ENCODE measurements around the gene P3H3.

Gene P3H3

GRCh38 chr12:6826125-6826733, 2.0 kb upstream of the P3H3 start:
- no peak for DNase-seq (ENCODE audit: low read depth, low spot score)
- no peak overlapping the region for H3K27ac ChIP-seq

GRCh38 chr12:6826734-6827436, 1.3 kb upstream of the P3H3 start:
- no peak for DNase-seq (ENCODE audit: low read depth, low spot score)
- H3K27ac ChIP-seq: no peak overlapping the region

DNA sequence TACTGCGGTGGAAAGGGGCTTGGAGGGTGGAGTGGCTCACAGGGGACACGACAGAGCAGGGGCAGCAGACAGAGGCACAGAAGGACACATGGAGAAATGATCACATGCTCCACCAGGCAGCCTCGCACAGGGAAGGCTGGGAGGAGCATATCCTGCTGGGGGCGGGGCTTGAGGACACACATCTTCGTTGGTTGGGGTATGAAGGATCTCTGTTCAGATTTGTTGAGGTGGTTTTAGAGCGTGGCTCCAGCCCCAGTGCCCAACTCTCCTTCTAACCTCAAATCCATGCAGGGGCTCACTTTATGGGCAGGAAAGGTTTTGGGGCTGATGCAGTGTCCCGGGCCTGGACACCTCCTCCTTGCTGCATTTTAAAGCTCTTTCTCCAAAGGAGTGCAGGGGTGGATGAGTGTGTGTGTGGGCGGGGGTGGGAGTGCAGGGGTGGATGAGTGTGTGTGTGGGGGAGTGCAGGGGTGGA, 733 bp upstream of the P3H3 start:
- DNase-seq (ENCODE audit: low read depth, low spot score): no peak
- H3K27ac ChIP-seq: no peak overlapping the region

GRCh38 chr12:6828781-6829535, 751 bp downstream of the P3H3 start:
- H3K27ac ChIP-seq: peak overlapping the region; percentile 29
- no peak for DNase-seq (ENCODE audit: low read depth, low spot score)

DNA sequence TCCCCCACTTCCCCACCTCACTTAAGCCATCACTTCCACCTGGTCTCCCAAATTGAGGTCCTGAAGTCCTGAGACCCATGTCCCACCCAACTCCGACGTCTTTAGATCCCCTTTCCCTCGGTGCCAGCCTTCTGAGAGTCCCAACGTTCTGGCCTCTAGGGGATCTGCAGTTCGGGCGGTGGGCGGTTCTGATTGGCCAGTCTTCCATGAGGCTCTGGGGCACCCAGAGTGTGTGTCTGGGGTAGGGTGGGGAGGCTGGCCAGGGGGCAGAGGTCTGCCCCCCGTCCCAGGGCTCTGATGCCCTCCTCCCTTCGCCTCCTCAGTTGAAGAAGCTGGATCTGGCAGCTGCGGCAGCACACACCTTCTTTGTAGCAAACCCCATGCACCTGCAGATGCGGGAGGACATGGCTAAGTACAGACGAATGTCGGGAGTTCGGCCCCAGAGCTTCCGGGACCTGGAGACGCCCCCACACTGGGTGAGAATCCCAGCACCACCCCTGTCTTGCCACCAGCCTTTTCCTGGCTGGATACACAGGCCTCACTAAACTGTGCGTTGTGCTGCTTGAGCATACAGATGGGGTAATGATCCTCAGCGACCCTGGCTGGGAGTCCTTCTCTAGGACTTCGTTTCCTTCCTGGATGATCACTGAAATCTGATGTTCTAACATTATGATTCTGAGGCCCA, 1.5 kb downstream of the P3H3 start:
- DNase-seq (ENCODE audit: low read depth, low spot score): no peak
- H3K27ac ChIP-seq: peak overlapping the region; percentile 29

GRCh38 chr12:6830286-6830890, 2.2 kb downstream of the P3H3 start:
- no peak overlapping the region for H3K27ac ChIP-seq
- DNase-seq (ENCODE audit: low read depth, low spot score): no peak

GRCh38 chr12:6830999-6831398, 2.8 kb downstream of the P3H3 start:
- DNase-seq (ENCODE audit: low read depth, low spot score): no peak
- no peak overlapping the region for H3K27ac ChIP-seq

DNA sequence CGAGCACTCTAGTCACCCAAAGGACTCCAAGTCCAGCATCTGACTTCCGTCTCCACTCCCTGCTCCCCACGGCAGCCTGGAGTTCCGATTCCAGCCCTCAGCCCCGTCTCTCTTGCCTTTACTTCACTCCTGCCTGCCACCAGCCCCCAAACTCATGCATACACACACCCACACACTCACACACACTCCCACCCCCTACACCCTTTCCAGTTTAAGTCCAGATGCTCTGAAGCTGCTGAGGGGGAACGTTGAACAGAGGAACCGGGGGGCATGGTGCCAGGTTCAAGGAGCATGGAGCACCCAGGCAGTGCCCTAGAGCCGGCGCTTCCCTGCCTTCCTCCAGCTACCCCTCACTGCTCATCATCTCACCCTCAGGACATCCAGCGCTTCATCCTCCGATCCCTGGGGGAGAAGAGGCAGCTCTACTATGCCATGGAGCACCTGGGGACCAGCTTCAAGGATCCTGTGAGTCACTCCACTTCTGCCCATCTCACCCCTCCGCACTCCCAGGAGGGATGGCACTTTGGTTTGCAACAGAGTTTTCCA, 3.3 kb downstream of the P3H3 start:
- no peak overlapping the region for H3K27ac ChIP-seq
- no peak for DNase-seq (ENCODE audit: low read depth, low spot score)

DNA sequence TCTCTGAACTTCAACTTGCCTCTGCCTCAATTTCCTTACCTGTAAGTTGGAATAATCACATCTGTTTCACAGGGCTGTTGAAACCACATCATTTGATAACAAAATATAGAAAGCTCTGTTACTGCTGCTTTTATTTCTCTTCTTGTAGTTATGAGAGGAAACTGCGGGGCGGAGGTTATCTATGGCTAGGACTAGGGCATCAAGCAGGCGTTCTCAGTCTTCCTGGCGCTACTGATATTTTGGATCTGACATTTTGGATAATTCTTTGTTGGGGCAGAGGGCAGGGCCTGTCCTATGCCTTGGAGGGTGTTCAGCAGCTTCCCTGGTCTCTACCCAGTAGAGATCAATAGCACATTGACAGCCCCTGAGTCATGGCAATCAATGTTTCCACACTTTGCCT, 3.9 kb downstream of the P3H3 start:
- H3K27ac ChIP-seq: no peak overlapping the region
- DNase-seq (ENCODE audit: low read depth, low spot score): no peak

DNA sequence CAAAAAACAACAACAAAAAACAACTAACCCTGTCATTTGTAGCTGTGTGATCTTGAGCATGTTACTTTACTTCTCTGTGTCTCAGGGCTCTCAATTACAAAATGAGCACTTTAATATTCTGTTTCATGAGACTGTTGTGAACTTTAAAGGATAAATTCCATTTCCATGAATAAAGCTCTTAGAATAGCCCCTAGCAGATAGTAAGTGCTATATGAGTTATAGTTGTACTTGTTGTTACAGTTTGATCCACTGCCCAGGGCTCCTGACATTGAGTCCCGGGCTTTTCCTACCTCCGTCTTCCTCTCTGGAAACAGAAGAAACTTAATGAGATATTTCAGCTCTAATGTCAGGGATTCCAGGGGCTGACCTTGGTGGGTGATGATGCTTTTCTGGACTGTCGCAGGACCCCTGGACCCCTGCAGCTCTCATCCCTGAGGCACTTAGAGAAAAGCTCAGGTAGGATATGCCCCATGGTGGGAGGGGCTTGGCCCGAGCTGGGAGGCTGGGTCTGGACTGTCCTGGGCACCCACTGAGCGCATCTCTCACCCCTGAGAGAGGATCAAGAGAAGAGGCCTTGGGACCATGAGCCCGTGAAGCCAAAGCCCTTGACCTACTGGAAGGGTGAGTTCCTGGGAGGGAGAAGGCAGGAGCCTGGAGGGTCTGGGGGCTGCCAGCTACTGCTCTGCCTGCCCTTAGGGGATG, 5.1 kb downstream of the P3H3 start:
- H3K27ac ChIP-seq: no peak overlapping the region
- DNase-seq (ENCODE audit: low read depth, low spot score): no peak

- no peak overlapping the region for H3K27ac ChIP-seq
- no peak for DNase-seq (ENCODE audit: low read depth, low spot score)
These were observed 6.0 kb downstream of the P3H3 start for GRCh38 chr12:6834254-6834653.

DNA sequence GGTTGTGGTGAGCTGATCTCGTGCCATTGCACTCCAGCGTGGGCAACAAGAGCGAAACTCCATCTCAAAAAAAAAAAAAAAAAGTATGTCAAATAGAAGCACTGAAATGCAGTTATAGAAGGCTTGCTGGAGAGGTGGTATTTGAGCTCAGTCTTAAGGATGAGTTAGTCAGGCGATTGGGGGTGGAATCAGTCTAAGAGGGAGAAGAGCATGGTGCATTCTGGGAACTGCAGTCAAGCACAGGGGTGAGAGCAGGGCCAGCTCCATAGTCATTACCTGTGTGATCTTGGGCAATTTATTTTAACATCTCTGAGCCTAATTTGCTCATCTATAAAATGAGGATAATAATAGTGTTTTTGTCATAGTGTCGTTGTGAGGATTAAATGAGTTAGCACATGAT, 6.7 kb downstream of the P3H3 start:
- no peak for DNase-seq (ENCODE audit: low read depth, low spot score)
- H3K27ac ChIP-seq: no peak overlapping the region

DNA sequence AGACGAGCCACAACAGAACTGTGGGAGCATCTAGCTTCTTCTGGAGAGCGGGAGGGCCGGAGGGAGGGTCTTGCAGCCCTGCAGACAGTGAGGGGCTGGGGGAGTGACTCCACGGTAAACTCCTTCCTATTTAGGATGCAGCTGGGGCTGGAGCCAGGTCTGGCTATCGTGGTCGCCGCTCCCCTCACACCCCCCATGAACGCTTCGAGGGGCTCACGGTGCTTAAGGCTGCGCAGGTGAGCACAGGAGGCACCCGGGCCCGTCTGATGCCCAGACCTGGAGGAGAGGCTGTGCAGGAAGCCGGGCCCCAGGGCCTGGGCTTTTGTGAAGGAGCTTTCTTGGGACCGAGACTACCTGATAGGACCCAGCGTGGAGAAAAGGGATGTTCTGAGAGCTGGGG, 8.6 kb downstream of the P3H3 start:
- no peak overlapping the region for H3K27ac ChIP-seq
- DNase-seq (ENCODE audit: low read depth, low spot score): no peak

DNA sequence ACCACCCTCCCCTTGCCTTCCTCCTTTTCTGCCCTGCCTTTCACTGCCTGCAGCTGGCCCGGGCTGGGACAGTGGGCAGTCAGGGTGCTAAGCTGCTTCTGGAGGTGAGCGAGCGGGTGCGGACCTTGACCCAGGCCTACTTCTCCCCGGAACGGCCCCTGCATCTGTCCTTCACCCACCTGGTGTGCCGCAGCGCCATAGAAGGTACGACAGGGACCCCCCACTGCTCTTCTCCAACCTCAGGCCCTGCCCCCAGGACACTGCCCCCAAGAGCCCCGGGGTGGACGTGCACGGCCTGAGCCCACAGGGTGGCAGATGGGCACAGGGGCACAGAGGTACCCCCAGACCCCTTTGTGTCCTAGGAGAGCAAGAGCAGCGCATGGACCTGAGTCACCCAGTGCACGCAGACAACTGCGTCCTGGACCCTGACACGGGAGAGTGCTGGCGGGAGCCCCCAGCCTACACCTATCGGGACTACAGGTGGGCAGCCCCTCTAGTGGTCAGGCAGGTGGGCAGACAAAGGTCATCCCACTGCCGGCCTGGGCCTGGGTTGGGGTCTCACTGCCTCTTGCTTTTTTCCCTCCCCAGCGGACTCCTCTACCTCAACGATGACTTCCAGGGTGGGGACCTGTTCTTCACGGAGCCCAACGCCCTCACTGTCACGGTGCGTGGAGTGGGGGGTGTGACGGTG, 9.3 kb downstream of the P3H3 start:
- no peak for DNase-seq (ENCODE audit: low read depth, low spot score)
- no peak overlapping the region for H3K27ac ChIP-seq

GRCh38 chr12:6838854-6839253, 10.6 kb downstream of the P3H3 start:
- DNase-seq (ENCODE audit: low read depth, low spot score): no peak
- no peak overlapping the region for H3K27ac ChIP-seq

DNA sequence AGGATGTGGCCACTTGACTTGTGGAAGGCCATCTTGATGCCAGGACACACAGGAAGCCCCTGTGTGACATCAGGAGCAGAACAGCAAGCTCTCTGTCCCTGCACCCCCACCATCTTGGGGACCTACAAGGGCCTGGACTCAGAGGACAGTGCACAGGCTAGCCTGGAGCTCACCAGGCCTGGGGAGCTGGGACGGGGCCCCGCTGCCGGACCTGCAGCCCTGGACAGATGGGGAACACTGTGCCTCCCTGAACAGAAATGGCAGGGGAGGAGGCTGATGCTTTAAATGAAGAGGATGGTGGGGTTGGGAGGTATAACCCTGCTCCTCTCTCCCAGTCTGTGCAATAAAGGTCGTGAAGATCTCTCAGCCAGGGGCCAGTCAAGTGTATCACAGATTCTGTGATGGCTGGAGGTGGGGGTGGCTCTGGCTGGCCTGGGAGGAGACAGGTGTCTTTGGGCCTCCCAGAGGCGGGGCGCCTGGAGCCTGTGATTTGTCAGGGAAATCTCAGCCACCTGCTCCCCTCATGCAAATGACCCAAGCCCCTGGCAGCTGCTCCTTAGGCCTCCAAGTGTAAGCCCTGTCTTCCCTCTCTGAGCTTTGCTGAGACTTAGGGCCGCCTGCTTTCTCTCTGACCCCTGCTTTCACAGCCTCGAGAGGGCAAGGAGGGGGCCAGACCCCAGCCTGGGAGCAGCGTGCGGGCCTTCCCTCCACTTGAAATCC, 11.4 kb downstream of the P3H3 start:
- H3K27ac ChIP-seq: no peak overlapping the region
- DNase-seq (ENCODE audit: low read depth, low spot score): no peak

GRCh38 chr12:6840330-6840729, 12.1 kb downstream of the P3H3 start:
- no peak for DNase-seq (ENCODE audit: low read depth, low spot score)
- H3K27ac ChIP-seq: no peak overlapping the region

- H3K27ac ChIP-seq: no peak within 1 kb of the TSS
These were observed 12.7 kb downstream of the P3H3 start, which contains the start of gene GNB3 for GRCh38 chr12:6840761-6841515. GNB3 (plus strand) TSS chr12:6840925; CDS start chr12:6841288, 363 bp downstream.

More at GRCh38 chr12:6840761-6841515, 12.7 kb downstream of the P3H3 start, which contains the start of gene GNB3:
- DNase-seq (ENCODE audit: low read depth, low spot score): no peak
